GM18951 (cell line): ENCODE results near the gene USH2A.
"Not testable (repeated sequence)": the region's sequence is repeated elsewhere in the genome, so short reads cannot be mapped to it uniquely, and the experiment has no call there.

Experiments used
- POLR2A ChIP-seq: IDR thresholded peaks from 4 replicates; pipeline ENCODE4 v1.6.1; 2011; ENCODE audit warnings: mild to moderate bottlenecking; ENCODE audit not compliant: insufficient read length, insufficient read depth; ENCODE audit errors: extremely low read depth
- in situ Hi-C: fragments of 300-500 bp; cut with MboI; formaldehyde crosslinking; loops from one replicate; pipeline ENCODE4 v1.12.0; 2022; ENCODE audit warnings: low sequenced_read_pairs, mixed read lengths, inconsistent platforms; ENCODE audit not compliant: unreplicated experiment

USH2A gene

DNA sequence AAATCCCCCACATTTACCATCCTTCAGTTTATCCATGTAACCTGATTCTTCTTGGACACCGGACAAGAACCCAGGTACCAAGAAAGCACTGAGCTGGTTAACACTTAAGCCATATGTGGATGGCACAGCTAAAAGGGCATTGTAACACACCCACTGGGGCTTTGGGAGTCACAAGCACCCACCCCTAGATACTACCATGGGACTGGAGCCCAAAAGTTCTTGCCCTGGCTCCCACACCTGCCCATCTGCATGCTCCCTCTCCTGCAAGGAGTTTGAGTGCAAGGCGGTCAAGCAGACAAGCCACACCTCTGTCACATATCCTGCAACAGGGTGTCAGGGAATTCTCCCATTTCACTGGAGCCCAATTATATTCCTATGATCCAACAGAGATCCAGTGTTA lies 270.1 kb downstream of the USH2A start:
- TF ChIP-seq POLR2A = no peak
- in situ Hi-C loops = no loop called here

DNA sequence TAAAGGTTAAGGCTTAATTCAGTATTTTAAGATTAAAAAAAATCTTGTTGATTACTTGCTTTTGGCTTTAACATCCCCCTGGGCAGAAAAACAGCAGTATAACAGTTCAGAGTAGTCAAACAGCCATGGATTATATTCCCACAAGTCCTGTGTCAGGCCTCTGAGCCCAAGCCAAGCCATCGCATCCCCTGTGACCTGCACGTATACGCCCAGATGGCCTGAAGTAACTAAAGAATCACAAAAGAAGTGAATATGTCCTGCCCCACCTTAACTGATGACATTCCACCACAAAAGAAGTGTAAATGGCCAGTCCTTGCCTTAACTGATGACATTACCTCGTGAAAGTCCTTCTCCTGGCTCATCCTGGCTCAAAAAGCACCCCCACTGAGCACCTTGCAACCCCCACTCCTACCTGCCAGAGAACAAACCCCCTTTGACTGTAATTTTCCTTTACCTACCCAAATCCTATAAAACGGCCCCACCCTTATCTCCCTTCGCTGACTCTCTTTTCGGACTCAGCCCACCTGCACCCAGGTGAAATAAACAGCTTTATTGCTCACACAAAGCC lies 277.7 kb downstream of the USH2A start:
- in situ Hi-C loops = not testable (repeated sequence)

DNA sequence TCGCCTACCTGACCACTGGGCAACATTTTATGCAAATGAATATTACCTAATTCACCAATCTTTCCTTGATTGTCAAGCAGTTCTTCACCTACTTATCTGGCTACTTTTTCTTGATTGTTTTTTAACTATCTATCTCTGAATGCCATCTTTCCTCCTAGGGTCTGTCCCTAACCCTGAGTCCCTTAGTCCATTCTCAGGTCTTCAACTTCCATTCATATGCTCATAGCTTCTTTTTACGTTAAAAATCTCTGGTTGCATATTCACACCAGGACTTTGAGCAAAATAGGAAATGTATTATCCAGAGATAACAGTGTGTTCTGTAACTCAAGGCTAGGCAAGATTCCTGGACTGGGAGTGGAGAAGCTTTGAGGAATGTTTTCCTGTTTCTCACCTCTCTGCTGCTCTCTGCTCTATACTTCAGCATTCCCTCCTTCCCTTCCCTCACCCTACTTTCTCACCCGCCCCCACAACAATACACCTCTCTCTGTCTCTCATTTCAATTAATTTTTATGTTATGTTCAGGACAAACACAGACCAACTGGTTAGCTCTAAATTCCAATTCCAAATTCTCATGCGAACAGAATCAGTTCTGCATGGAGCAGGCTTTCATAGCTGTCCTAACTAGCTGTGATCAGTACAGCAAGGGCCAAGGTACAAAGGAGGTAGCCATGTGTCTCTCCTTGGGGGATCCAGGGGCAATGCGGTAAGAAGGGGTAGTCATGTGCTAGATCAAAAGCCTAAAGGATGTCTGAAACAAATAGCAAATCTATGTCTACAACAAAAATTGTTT lies 278.4 kb downstream of the USH2A start:
- in situ Hi-C loops = no loop called here
- TF ChIP-seq POLR2A = no peak

DNA sequence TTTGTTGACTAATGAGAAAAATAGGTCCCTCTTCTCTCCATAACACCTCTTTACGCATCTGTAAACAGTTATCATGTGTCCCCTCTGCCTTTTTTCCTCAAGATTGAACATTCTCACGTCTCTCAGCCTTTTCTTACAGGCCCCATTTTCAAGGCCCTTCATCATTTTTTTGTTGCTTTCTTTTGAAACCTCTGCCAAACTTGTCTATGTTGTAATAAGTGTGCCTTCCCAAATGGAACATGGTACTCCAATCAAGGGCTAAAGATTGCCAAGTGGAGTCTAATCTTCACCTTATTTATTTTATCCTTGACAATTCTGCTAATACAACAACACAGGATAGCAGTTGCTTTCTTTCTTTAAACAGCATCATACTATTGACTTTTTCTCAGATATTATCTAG lies 280.3 kb downstream of the USH2A start:
- in situ Hi-C loops = no loop called here
- no peak for TF ChIP-seq POLR2A

DNA sequence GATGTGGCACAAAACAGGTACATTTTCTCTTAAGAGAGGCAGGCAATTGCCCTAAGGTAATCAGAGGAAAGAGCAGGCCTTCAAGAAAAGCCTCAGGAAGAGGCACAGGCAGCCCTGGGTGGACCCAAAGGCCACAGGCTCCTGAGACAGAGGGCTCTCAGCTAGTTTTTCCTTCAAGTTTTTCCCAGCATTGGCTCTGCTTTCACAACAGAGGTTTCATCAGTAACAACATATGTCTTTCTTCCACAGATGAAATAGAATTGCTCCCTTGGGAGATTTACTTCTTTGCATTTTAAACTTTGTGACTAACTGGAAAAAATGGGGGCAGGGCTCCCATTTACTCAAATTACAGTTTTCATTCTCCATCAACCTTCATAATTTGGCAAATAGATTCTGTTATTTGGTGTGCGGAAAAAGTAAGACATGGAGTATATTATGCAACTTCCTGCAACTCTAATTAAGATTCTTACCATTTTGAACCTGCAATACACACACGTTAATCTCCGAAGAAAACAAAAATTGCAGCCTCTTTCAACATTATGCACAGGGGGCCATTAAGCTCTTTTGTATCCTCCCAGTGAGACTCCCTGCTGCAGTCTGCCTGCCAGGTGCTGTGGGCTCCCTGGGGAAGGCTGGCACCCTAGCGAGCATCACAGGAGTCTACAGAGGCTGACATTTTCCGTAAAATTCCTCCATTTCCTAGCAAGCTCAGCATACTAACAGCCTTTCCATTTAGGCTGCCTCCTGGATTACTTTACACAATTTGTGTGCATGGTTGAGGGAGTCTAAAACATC lies 282.3 kb downstream of the USH2A start:
- in situ Hi-C loops = no loop called here
- TF ChIP-seq POLR2A = no peak

DNA sequence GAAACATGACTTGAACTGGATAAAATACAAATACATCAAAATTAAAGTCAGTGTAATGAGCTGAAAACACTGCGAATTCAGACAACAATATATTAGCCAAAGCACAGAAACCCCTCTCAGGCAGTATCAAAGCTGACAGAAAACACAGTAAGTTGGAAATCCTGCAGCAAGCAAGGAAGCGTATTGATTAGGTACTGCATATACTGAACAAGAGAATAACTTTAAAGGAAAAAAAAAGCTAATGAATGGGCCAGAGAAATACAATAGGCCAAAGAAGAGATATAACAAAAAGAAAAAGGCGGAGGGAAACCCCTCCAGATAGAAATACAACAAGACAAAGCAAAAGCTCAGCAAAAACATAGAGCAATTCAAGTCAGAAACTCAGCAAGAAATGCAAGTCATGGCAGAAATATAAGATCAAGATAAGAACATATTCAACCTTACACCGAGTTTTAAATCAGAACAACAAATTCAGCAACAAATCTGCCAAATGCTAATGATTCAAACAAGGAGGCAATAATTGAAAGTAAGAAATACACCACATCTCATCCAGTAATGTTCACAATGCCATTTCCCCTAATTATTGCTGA lies 299.0 kb downstream of the USH2A start:
- in situ Hi-C loops = no loop called here
- no peak for TF ChIP-seq POLR2A

DNA sequence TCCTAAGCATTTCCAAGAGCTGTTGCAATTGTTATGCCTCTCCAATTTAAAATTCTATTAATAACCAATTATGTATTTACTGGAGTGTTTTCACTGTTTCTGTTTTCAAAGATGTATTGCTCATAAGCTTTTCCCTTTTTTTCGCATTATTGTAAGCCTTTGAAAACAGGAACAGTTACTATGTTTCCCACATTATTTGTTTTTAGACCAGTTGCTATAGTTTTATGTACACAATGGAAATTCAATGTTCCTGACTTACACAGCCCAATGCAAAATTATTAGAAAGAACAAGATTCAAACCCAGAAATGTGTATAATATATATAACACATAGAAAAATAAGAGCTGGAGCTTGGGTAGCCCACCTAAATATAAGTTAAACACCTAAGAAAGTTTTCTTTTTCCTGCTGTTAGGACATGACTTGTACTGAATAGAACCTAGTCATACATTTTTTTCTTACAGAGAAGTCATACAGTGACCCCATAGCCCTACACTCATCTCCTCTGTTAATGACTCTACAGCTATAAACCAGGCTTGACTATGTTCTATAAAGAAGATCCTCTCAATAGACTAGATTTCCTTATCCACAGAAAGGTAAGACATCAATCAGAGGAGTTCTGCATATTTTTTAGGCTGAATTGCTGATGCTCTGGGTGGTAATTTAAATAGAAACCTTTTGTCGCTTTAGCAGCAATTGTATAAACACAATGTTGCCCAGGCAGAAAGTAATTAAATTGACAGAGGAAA lies 299.6 kb downstream of the USH2A start:
- TF ChIP-seq POLR2A = no peak
- in situ Hi-C loops = no loop called here

DNA sequence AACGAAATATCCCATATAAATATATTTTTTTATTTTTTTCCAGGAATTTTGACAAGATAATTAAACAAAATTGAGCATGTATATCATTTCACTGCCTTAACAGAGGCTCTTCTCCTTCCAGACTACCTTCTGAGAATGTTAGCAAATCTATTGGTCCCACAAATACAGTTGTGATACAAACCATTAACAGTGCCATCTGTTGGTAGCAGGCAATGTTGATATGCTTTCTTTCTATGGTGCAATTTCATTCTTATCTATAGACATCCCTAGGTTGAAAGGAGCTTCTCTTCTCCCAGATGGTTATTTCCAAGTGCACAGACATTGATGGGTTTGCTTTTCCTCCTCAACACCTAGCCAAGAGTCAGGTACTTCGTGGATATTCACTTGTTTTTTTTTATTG lies 303.6 kb downstream of the USH2A start:
- TF ChIP-seq POLR2A = no peak
- in situ Hi-C loops = no loop called here

DNA sequence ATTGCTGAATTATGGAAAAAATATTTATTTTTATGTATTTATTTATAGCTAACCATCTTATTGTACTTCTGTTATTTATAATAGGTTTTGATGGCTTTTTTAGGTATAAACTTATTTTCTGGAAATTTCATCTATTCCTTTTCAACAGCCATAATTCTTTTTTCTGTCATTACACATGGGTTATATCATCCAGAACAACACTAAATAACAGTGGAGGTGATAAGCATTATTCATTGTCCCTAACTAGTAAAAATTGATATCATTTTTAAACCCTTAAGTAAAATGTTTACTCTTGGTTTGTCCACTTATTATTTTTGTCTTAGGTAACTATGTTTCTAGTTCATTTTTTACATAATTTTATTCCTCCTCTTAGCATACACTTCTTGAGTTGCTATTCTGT lies 309.1 kb downstream of the USH2A start:
- in situ Hi-C loops = no loop called here
- TF ChIP-seq POLR2A = no peak

DNA sequence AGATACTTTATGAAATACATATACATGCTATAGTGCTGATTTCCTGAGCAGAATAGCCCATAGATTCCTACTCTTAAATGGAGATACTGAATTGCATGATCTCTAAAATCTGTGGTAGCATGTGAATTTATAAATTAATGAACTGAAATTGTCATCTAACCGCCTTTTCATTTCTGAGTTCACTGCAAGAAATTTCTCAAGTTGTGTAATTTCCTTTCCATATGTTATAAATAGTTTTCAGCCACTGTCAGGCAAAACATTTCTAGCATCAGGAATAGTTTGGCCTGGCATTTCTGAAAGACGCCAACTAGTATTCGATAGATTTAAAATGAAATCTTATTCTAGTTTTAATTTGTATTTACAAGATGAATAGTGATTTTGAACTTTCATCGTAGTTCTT lies 310.1 kb downstream of the USH2A start:
- TF ChIP-seq POLR2A = no peak
- in situ Hi-C loops = no loop called here

DNA sequence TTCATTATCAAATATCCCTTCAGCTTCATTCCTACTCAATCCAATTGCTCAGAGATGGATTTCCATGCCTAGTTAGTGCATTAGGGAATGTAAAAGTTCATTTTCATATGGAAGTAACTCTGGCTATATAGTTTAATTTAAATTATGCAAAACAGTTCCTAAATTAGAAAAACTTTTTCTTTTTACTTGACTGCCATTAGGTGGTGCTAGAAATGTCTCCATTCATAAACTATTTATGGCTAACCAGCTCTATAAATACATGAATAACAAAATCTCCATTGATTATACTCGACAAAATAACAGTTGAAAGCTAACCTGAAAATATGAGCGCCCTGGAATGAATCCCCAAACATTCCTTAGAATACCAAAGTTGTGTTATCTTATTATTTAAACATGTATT lies 311.4 kb downstream of the USH2A start:
- in situ Hi-C loops = no loop called here
- no peak for TF ChIP-seq POLR2A

DNA sequence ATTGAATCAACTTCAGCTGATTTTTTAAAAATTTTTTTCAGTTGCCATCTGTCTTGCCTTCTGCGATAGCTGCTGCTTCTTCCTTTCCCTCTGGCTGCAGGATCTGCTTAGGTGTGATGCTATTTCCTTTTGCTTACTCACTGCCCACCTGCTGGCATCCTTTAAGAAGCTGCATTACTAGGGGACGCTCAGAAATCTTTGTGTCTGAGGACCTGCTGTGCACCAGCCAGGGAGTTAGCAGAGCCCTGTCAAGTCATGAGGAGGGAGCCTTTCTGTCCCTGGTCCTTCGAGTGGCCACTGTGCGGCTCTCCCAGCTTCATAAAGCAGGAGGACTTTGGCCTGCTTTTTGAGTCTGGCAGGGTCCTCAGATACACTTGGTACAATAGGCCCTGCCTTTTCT lies 327.8 kb downstream of the USH2A start:
- in situ Hi-C loops = no loop called here
- no peak for TF ChIP-seq POLR2A

DNA sequence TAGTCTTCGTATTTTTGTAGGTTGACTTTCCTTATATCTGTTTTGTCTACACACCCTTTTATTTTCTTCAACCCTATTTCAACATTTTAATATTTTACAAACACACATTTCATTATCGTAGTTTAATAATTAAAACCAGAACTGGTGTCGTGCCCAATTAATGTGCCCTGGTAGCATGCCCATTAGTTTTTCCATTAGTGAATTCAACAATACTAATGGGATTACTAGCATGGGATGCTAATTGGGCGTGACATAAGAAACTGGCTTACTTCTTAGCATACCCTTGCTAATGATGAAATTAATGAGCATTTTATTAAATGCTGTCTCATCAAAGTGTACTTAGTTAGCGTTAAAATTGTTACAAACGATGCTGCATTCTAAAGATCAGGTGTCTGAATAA lies 332.7 kb downstream of the USH2A start:
- no peak for TF ChIP-seq POLR2A
- in situ Hi-C loops = no loop called here
